NCI-H460 (cell line): Measurements from ENCODE around the gene SEMA6D. TPM values are rescaled to one million over a fixed set of nuclear protein-coding genes. Genes with fewer than 3 reads are reported as not detected.

Source experiments
- DNase-seq: peaks from one replicate; pipeline ENCODE4 v3.0.0-alpha.2; 2016; ENCODE audit warnings: low read depth; ENCODE audit errors: extremely low read depth
- total RNA-seq: library from RNA; depleted of rRNA; stranded (reverse); fragments of >200 nt; shearing (Covaris generic); gene quantifications from 2 replicates; pipeline ENCODE4 v1.2.3, GENCODE V29; 2014

Gene SEMA6D
- total RNA-seq, 1 experiment from 2014 or later = 0.02 TPM

DNA sequence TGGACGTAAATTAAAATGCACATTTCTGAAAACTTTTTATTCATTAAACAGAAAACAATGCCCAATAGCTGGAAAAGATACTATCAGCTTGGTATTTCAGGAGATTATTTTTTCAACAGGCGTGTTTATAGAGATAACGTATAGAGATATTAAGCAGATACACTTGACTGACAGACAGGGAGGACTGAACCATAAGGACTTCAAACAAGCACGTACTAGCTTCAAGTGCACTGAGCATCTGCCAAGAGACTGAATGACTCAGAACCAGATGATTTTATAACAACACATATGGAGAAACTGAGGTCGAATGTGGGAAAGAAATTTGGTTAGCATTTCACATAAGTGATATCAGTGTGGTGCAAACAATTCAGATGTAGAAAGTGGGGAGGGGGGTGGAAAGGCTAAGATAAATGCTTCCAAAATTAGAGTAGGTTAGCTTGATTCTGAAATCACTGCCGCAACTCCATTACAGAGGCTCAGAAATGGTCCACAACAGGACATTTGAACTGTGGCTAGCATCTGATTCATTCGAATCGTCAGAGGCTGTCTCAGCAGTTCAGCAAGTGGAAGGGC lies 103.5 kb downstream of the SEMA6D start:
- no peak for DNase-seq

DNA sequence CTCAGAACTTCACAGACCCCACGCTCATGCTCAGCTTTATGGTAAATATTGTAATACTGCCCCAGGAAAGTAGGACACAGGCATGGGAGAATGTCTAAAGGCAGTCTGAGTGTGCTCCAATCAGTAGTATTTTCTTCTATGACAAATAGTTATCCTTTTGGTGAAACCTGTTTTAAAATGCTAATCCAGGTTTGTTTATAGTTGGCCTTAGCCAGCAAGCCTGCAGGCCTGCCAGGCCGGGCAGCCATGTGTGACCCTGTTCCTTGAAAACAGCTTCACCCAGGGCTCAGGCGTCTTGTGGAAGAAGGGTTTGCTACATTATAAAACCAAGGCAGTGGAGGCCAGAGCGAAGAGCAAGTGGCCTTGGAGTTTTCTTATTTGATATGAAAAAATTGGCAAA lies 104.7 kb downstream of the SEMA6D start:
- DNase-seq = no peak
